Stomach (tissue), 4 donors: Measurements from ENCODE around the gene ELOVL5.

ENCODE experiments used
- EP300 ChIP-seq: sonication (generic); formaldehyde crosslinking; IDR thresholded peaks from one replicate; pipeline ENCODE4 v1.6.1; 2017; ENCODE audit warnings: antibody characterized with exemption
- POLR2A ChIP-seq, 4 donors: fragments of 450-650 bp; IDR thresholded peaks; one replicate each; pipeline ENCODE4 v1.6.1; 2016; ENCODE audit warnings: antibody characterized with exemption in 4 of 4, control low read depth in 2 of 4, mild to moderate bottlenecking in 1 of 4, moderate library complexity in 1 of 4
- POLR2AphosphoS5 ChIP-seq, 3 donors: sonication (generic); formaldehyde crosslinking; IDR thresholded peaks; one replicate each; pipeline ENCODE4 v1.6.1; 2016; ENCODE audit warnings: antibody characterized with exemption in 3 of 3
- TF ChIP-seq, protein P1 (sequence below), 7 experiments: fragments of 450-650 bp in 4 of 7; fragments of 200-600 bp in 3 of 7; sonication (generic) in 3 of 7; IDR thresholded peaks; one replicate each; pipeline ENCODE4 v1.5.1; 2016 to 2019; ENCODE audit warnings: antibody characterized with exemption in 7 of 7, control low read depth in 2 of 7, mild to moderate bottlenecking in 1 of 7

DNA sequence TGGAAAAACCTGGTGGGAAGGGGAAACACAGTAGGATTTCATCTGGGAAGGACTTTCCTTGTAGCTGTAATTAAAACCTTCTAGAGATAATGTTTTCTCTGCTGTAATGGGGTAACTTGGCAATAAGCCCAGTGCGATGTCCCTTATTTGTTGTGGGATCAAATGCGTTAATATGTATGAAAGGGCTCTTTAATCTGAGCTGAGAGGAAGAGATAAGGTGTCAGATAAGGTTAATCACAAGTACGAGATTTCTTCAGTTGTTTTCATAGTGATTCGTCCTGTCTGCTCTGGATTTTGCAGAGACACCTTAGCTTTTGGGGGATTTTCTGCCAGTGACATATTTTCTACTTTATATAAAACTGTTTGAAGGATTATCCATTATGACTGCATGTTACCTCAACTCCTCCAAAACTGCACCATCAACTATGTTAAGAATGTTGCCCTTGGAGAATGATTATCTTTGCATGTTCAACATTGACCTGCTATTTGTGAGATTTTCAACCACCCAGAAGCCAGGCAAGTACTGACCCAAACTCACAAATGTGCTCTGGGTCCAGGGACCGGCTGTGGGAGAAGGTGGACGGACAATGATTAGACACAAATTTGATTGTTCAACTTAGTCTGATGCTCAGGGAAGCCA, 21.2 kb upstream of the ELOVL5 start:
- TF ChIP-seq, protein P1, sequence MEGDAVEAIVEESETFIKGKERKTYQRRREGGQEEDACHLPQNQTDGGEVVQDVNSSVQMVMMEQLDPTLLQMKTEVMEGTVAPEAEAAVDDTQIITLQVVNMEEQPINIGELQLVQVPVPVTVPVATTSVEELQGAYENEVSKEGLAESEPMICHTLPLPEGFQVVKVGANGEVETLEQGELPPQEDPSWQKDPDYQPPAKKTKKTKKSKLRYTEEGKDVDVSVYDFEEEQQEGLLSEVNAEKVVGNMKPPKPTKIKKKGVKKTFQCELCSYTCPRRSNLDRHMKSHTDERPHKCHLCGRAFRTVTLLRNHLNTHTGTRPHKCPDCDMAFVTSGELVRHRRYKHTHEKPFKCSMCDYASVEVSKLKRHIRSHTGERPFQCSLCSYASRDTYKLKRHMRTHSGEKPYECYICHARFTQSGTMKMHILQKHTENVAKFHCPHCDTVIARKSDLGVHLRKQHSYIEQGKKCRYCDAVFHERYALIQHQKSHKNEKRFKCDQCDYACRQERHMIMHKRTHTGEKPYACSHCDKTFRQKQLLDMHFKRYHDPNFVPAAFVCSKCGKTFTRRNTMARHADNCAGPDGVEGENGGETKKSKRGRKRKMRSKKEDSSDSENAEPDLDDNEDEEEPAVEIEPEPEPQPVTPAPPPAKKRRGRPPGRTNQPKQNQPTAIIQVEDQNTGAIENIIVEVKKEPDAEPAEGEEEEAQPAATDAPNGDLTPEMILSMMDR (IDR thresholded peaks at IDR 0.05), result no peak
- TF ChIP-seq POLR2A (IDR thresholded peaks at IDR 0.05) (no peak), POLR2AphosphoS5 (IDR thresholded peaks at IDR 0.05) (no peak), EP300 (no peak)
